Endodermal cell (in vitro differentiated cells): ENCODE data around the gene TCIRG1. TPM values are rescaled to one million over a fixed set of nuclear protein-coding genes. Genes with fewer than 3 reads are reported as not detected.
A peak's percentile ranks its signal among the peaks of the same experiment; 100 is the strongest.

Experiments used
- DNase-seq: peaks from one replicate; pipeline ENCODE4 v3.0.0-alpha.2; 2017
- H3K27ac ChIP-seq: 2 replicates; pipeline ENCODE4 v1.5.1; 2013; ENCODE audit warnings: mild to moderate bottlenecking, low read depth, low read length, moderate library complexity
- H3K27me3 ChIP-seq: 2 replicates; pipeline ENCODE4 v1.6.1; 2013; ENCODE audit warnings: mild to moderate bottlenecking, low read length, moderate library complexity; ENCODE audit not compliant: insufficient read depth, control insufficient read depth, poor library complexity, severe bottlenecking
- H3K36me3 ChIP-seq: 2 replicates; pipeline ENCODE4 v1.7.0; 2013; ENCODE audit warnings: mild to moderate bottlenecking, low read length, moderate library complexity; ENCODE audit not compliant: control insufficient read depth, insufficient read depth
- H3K4me1 ChIP-seq: one replicate; pipeline ENCODE4 v1.7.0; 2013; ENCODE audit warnings: low read length; ENCODE audit not compliant: control insufficient read depth, insufficient read depth
- H3K4me3 ChIP-seq: 2 replicates; pipeline ENCODE4 v1.5.1; 2013; ENCODE audit warnings: mild to moderate bottlenecking, low read length, moderate library complexity
- H3K9ac ChIP-seq: 2 replicates; pipeline ENCODE4 v1.6.1; 2013; ENCODE audit warnings: mild to moderate bottlenecking, low read length, moderate library complexity; ENCODE audit not compliant: poor library complexity, severe bottlenecking; ENCODE audit errors: extremely low read depth
- H3K9me3 ChIP-seq: 2 replicates; pipeline ENCODE4 v1.6.1; 2013; ENCODE audit warnings: mild to moderate bottlenecking, low read length, moderate library complexity; ENCODE audit not compliant: control insufficient read depth
- H3K27ac Mint-ChIP-seq: 2 replicates; pipeline ENCODE4 v1.8.0; 2020; ENCODE audit warnings: mixed read lengths
- H3K27me3 Mint-ChIP-seq: 2 replicates; pipeline ENCODE4 v1.8.0; 2021; ENCODE audit warnings: mild to moderate bottlenecking, mixed read lengths; ENCODE audit not compliant: insufficient read depth
- H3K36me3 Mint-ChIP-seq: 2 replicates; pipeline ENCODE4 v1.8.0; 2020; ENCODE audit warnings: low read depth, mixed read lengths
- H3K4me1 Mint-ChIP-seq: 2 replicates; pipeline ENCODE4 v1.8.0; 2020; ENCODE audit warnings: mixed read lengths
- H3K4me3 Mint-ChIP-seq: 2 replicates; pipeline ENCODE4 v1.8.0; 2020; ENCODE audit warnings: mild to moderate bottlenecking, moderate library complexity, mixed read lengths
- H3K9me3 Mint-ChIP-seq: 2 replicates; pipeline ENCODE4 v1.8.0; 2020; ENCODE audit warnings: mild to moderate bottlenecking, mixed read lengths
- WGBS, 2 experiments: methylation state at CpG; one replicate each; pipeline versions ENCODE4 v1.1.5 to v1.1.7; 2013; ENCODE audit warnings: missing lambda C conversion rate in 2 of 2, mixed read lengths in 1 of 2; ENCODE audit not compliant: insufficient coverage in 1 of 2, insufficient read length in 1 of 2; 5-methylcytosine and 5-hydroxymethylcytosine counted together
- total RNA-seq, 2 donors: library from RNA; stranded (reverse); fragmentation: NEBNext Ultra II Directional in 1 of 2; extraction: Animal tissue kit (Norgen Biotek cat#: 25700) in 1 of 2; gene quantifications; 2 replicates in 1 of 2; 3 replicates in 1 of 2; pipeline ENCODE4 v1.2.1, GENCODE V29; 2021
- TF ChIP-seq, protein P1 (sequence below): fragments of 200-600 bp; sonication (generic); conservative IDR thresholded peaks from 2 replicates; pipeline ENCODE4 v1.5.0; 2021; ENCODE audit warnings: antibody characterized with exemption, mild to moderate bottlenecking

Gene TCIRG1
- total RNA-seq, 2 donors from 2014 or later, result 61.6 to 70.4 TPM

GRCh38 chr11:68083517-68083916 lies 44.7 kb downstream of the TCIRG1 start:
- Histone ChIP-seq H3K4me3 (no peak overlapping the region), H3K9me3 (no peaks in the 10 kb centered on the region), H3K36me3 (peaks cover 20% of the 10 kb centered on the region), H3K27me3 (no peaks in the 10 kb centered on the region), H3K4me1 (no peaks in the 10 kb centered on the region), H3K9ac (no peak overlapping the region), H3K27ac (no peak overlapping the region)
- Mint-ChIP-seq H3K4me1 (no peaks in the 10 kb centered on the region), H3K36me3 (peaks cover 26% of the 10 kb centered on the region), H3K4me3 (no peak overlapping the region), H3K9me3 (no peaks in the 10 kb centered on the region), H3K27me3 (no peaks in the 10 kb centered on the region), H3K27ac (no peak overlapping the region)
- TF ChIP-seq, protein P1, sequence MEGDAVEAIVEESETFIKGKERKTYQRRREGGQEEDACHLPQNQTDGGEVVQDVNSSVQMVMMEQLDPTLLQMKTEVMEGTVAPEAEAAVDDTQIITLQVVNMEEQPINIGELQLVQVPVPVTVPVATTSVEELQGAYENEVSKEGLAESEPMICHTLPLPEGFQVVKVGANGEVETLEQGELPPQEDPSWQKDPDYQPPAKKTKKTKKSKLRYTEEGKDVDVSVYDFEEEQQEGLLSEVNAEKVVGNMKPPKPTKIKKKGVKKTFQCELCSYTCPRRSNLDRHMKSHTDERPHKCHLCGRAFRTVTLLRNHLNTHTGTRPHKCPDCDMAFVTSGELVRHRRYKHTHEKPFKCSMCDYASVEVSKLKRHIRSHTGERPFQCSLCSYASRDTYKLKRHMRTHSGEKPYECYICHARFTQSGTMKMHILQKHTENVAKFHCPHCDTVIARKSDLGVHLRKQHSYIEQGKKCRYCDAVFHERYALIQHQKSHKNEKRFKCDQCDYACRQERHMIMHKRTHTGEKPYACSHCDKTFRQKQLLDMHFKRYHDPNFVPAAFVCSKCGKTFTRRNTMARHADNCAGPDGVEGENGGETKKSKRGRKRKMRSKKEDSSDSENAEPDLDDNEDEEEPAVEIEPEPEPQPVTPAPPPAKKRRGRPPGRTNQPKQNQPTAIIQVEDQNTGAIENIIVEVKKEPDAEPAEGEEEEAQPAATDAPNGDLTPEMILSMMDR, result no peak
- 93 to 100% methylated on average over 1 to 3 of the region's 3 CpGs for WGBS, 2 experiments
- DNase-seq, result no peak

DNA sequence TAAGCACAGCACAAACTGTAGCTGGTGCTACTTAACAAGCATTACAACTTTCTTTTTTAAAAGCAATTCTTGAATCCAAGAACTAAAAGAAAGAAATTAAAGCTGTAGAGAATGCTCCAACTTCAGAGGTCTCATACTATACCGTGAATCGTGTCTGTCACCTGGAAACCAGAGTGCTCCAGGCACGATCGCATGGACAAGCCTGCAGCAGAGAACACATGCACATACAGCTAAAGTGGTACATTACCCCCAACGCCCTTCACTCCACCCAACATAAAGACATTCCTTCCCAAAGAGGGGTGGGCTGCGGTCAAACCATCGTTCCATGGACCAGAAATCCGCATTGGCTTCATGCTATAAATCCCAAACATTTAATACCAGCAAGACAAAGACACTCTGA lies 50.9 kb downstream of the TCIRG1 start:
- Histone ChIP-seq H3K27ac (no peak overlapping the region), H3K9ac (no peak overlapping the region), H3K4me1 (no peaks in the 10 kb centered on the region), H3K4me3 (no peak overlapping the region), H3K9me3 (no peaks in the 10 kb centered on the region), H3K36me3 (peaks cover 14% of the 10 kb centered on the region), H3K27me3 (no peaks in the 10 kb centered on the region)
- Mint-ChIP-seq H3K27me3 (no peaks in the 10 kb centered on the region), H3K4me3 (no peak overlapping the region), H3K36me3 (peaks cover 16% of the 10 kb centered on the region), H3K9me3 (no peaks in the 10 kb centered on the region), H3K4me1 (peaks cover 4% of the 10 kb centered on the region), H3K27ac (peak overlapping the region; percentile 36)
- TF ChIP-seq, protein P1, result no peak
- DNase-seq, result no peak
- WGBS, 2 experiments, result 80 to 96% methylated on average over 1 to 8 of the region's 8 CpGs

DNA sequence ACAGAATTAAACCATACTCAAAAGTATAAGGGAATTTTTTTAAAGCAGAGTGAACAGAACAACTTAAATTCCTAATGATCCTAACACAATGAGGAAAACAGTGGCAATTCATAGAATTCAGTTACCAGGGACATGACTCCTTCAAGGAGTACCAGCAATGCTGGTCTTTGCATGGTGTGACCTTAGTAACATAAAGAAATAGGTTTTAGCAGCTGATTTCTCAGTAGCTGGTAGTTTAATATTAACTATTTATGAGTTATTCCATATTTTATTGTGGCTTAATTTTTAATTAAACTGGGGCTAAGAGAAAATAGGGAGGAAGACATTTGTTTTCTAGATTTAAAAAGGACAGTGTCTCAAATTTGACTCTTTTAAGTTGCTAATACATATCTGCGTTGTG lies 51.5 kb downstream of the TCIRG1 start:
- peaks cover 4% of the 10 kb centered on the region for H3K4me1 Mint-ChIP-seq
- TF ChIP-seq, protein P1, result no peak
- WGBS, 2 experiments, result 100% methylated on average over 1 of the region's 1 CpG
- H3K9me3 Mint-ChIP-seq, result no peaks in the 10 kb centered on the region
- peak overlapping the region; percentile 79 for H3K27ac Mint-ChIP-seq
- Histone ChIP-seq H3K4me1 (no peaks in the 10 kb centered on the region), H3K9me3 (no peaks in the 10 kb centered on the region), H3K4me3 (no peak overlapping the region), H3K27ac (no peak overlapping the region), H3K9ac (no peak overlapping the region), H3K27me3 (no peaks in the 10 kb centered on the region), H3K36me3 (peaks cover 14% of the 10 kb centered on the region)
- DNase-seq, result no peak
- H3K4me3 Mint-ChIP-seq, result no peak overlapping the region
- no peaks in the 10 kb centered on the region for H3K27me3 Mint-ChIP-seq
- peaks cover 17% of the 10 kb centered on the region for H3K36me3 Mint-ChIP-seq
